ENCODE results near the gene EML6. TPM values are rescaled to one million over a fixed set of nuclear protein-coding genes. Genes with fewer than 3 reads are reported as not detected.

The EML6 gene
- total RNA-seq, 1 experiment from 2014 or later, result 15.7 TPM

DNA sequence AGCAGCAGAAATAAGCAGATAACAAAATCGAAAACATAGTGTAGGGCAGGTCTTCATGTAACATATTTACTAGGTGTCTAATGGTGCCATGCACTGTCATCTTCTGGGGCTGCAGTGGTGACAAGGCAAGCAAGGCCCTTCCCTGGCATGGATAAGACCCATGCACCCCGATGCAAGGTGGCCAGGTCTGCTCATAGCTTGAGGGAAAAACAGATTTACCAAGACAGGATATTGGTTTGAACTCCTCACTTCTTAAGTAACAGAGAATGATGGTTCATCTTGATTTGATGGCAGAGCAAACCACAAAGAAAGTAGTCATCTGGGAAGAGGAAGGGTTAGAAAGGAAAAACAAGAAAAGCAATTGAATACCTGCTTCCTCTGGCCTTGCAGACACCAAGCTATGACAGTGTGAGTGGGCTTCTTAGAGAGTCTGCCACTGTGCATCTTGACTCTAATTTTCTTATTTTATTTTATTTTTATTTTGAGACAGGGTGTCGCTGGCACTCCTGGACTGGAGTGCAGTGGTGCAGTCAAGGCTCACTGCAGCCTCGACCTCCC is 35.8 kb upstream of the EML6 start:
- H3K9me3 ChIP-seq (ENCODE audit: low read length), result no peaks in the 10 kb centered on the region
- BruUV-seq (replicated peaks), result no TSS peak
- no peak overlapping the region for H3K27ac ChIP-seq (ENCODE audit: low read length)
- no peaks in the 10 kb centered on the region for H4K20me1 ChIP-seq (ENCODE audit: low read length)
- H3K36me3 ChIP-seq (ENCODE audit: low read depth, low read length), result no peaks in the 10 kb centered on the region
- ChIA-PET CTCF (no interaction called here), POLR2A (ENCODE audit: unreplicated experiment) (interaction anchor here (0.7 kb wide), 1 partner anchor 35 kb away, joined by 3 read pairs; no protein-coding TSS in a partner anchor)
- no peaks in the 10 kb centered on the region for H3K27me3 ChIP-seq (ENCODE audit: low read length)
- no peaks in the 10 kb centered on the region for H3F3A ChIP-seq (ENCODE audit: low read length, unreplicated experiment)
- no peak for DNase-seq
- no peak overlapping the region for H3K9ac ChIP-seq (ENCODE audit: low read length)
- no peak overlapping the region for H3K4me2 ChIP-seq (ENCODE audit: low read length)
- H3K79me2 ChIP-seq (ENCODE audit: low read length), result no peaks in the 10 kb centered on the region
- TF ChIP-seq, protein P1, sequence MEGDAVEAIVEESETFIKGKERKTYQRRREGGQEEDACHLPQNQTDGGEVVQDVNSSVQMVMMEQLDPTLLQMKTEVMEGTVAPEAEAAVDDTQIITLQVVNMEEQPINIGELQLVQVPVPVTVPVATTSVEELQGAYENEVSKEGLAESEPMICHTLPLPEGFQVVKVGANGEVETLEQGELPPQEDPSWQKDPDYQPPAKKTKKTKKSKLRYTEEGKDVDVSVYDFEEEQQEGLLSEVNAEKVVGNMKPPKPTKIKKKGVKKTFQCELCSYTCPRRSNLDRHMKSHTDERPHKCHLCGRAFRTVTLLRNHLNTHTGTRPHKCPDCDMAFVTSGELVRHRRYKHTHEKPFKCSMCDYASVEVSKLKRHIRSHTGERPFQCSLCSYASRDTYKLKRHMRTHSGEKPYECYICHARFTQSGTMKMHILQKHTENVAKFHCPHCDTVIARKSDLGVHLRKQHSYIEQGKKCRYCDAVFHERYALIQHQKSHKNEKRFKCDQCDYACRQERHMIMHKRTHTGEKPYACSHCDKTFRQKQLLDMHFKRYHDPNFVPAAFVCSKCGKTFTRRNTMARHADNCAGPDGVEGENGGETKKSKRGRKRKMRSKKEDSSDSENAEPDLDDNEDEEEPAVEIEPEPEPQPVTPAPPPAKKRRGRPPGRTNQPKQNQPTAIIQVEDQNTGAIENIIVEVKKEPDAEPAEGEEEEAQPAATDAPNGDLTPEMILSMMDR (conservative IDR thresholded peaks at IDR 0.05; ENCODE audit: low read depth, low read length), result no peak
- no peak for TF ChIP-seq EZH2phosphoT487 (IDR thresholded peaks at IDR 0.05; ENCODE audit: borderline replicate concordance, low read length)
- TF ChIP-seq EZH2 (IDR thresholded peaks at IDR 0.05; ENCODE audit: low read length, unreplicated experiment), result no peak
- H3K4me3 ChIP-seq (ENCODE audit: low read length), result no peak overlapping the region
- H3K9me2 ChIP-seq (replicated peaks; ENCODE audit: low read length), result no peaks in the 10 kb centered on the region
- no peak overlapping the region for H2AFZ ChIP-seq (ENCODE audit: low read length)
- intact Hi-C loops (cut with micrococcal nuclease), result no loop called here
- ATAC-seq, result no peak
- no peaks in the 10 kb centered on the region for H3K4me1 ChIP-seq (ENCODE audit: insufficient read depth, low read length)

DNA sequence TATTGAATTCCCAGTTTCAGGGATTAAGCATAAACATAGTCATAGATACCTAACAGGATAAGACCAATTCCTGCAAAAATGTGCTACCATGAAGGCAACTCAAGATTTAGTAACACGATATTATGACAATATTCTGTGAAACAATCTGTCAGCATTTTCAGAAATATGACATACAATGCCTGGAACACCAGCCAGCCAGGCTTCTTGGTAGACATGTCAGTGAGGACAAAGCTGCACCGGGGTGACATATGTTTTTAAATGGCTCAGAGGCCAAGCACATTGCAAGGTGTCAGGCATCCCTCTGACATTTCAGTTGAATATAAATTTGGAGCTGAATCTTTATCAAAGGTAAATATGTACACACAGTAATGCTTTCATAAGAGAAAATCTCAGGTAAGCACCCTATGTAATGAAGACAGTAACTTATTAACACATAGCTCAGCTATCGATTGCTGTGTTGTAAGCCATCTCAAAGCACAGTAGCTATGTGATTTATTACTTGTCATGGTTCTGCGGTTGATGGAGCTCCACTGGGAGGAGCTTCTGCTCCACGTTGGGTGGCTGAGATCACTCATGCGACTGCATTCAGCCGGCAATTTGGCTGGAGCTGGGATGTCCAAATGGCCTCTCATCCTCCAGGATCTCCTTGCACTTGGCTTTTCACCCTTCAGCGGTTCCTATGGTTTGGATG is 31.9 kb upstream of the EML6 start:
- ATAC-seq (no peak), DNase-seq (no peak)
- no peaks in the 10 kb centered on the region for H3K36me3 ChIP-seq (ENCODE audit: low read depth, low read length)
- no TSS peak for BruUV-seq (replicated peaks)
- H3K4me2 ChIP-seq (ENCODE audit: low read length), result no peak overlapping the region
- H2AFZ ChIP-seq (ENCODE audit: low read length), result no peak overlapping the region
- no peaks in the 10 kb centered on the region for H3K27me3 ChIP-seq (ENCODE audit: low read length)
- no peak overlapping the region for H3K4me3 ChIP-seq (ENCODE audit: low read length)
- CTCF ChIA-PET, result interaction anchor here (0.6 kb wide), 1 partner anchor 486 kb away, joined by 3 read pairs; no protein-coding TSS in a partner anchor
- no peak for TF ChIP-seq EZH2phosphoT487 (IDR thresholded peaks at IDR 0.05; ENCODE audit: borderline replicate concordance, low read length)
- no peak for TF ChIP-seq EZH2 (IDR thresholded peaks at IDR 0.05; ENCODE audit: low read length, unreplicated experiment)
- TF ChIP-seq, protein P1 (conservative IDR thresholded peaks at IDR 0.05; ENCODE audit: low read depth, low read length), result no peak
- H3K79me2 ChIP-seq (ENCODE audit: low read length), result no peaks in the 10 kb centered on the region
- POLR2A ChIA-PET (ENCODE audit: unreplicated experiment), result interaction anchor here (0.6 kb wide), 1 partner anchor 19 kb away, joined by 4 read pairs; no protein-coding TSS in a partner anchor
- H3F3A ChIP-seq (ENCODE audit: low read length, unreplicated experiment), result no peaks in the 10 kb centered on the region
- intact Hi-C loops (cut with micrococcal nuclease), result no loop called here
- no peaks in the 10 kb centered on the region for H3K9me2 ChIP-seq (replicated peaks; ENCODE audit: low read length)
- H3K9ac ChIP-seq (ENCODE audit: low read length), result no peak overlapping the region
- no peaks in the 10 kb centered on the region for H3K9me3 ChIP-seq (ENCODE audit: low read length)
- H4K20me1 ChIP-seq (ENCODE audit: low read length), result no peaks in the 10 kb centered on the region
- H3K4me1 ChIP-seq (ENCODE audit: insufficient read depth, low read length), result no peaks in the 10 kb centered on the region
- no peak overlapping the region for H3K27ac ChIP-seq (ENCODE audit: low read length)

DNA sequence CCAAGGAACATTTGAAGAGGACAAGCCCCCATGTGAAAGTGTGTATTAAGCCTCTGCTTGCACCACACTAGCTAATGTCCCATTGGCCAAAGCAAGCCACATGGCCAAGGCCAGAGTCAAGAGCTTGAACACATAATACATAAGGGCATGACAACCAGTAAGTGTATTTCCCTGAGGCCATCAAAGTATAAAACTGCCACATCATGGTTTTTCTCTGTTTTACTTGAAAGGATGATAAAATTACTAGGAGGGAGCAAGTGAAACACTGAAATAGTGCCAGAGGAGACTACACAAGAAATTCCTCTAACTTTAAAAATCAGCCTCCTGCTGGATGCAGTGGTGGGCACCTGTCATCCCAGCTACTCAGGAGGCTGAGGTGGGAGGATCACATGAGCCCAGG is 30.9 kb upstream of the EML6 start:
- ChIA-PET POLR2A (ENCODE audit: unreplicated experiment) (interaction anchor here (0.6 kb wide), 1 partner anchor 20 kb away, joined by 4 read pairs; no protein-coding TSS in a partner anchor), CTCF (interaction anchor here (0.5 to 1.1 kb wide), 2 partner anchors 12 to 423 kb away, joined by 3 to 6 read pairs; no protein-coding TSS in a partner anchor)
- H3K9me3 ChIP-seq (ENCODE audit: low read length), result no peaks in the 10 kb centered on the region
- H3K27me3 ChIP-seq (ENCODE audit: low read length), result no peaks in the 10 kb centered on the region
- no peaks in the 10 kb centered on the region for H4K20me1 ChIP-seq (ENCODE audit: low read length)
- no peaks in the 10 kb centered on the region for H3K4me1 ChIP-seq (ENCODE audit: insufficient read depth, low read length)
- intact Hi-C loops (cut with micrococcal nuclease), result no loop called here
- no peak overlapping the region for H3K4me3 ChIP-seq (ENCODE audit: low read length)
- H3K9me2 ChIP-seq (replicated peaks; ENCODE audit: low read length), result no peaks in the 10 kb centered on the region
- ATAC-seq (no peak), DNase-seq (no peak)
- TF ChIP-seq, protein P1 (conservative IDR thresholded peaks at IDR 0.05; ENCODE audit: low read depth, low read length), result no peak
- TF ChIP-seq EZH2phosphoT487 (IDR thresholded peaks at IDR 0.05; ENCODE audit: borderline replicate concordance, low read length), result no peak
- TF ChIP-seq EZH2 (IDR thresholded peaks at IDR 0.05; ENCODE audit: low read length, unreplicated experiment), result no peak
- BruUV-seq (replicated peaks), result no TSS peak
- H3F3A ChIP-seq (ENCODE audit: low read length, unreplicated experiment), result no peaks in the 10 kb centered on the region
- H3K9ac ChIP-seq (ENCODE audit: low read length), result no peak overlapping the region
- H3K4me2 ChIP-seq (ENCODE audit: low read length), result no peak overlapping the region
- H3K27ac ChIP-seq (ENCODE audit: low read length), result no peak overlapping the region
- no peak overlapping the region for H2AFZ ChIP-seq (ENCODE audit: low read length)
- H3K36me3 ChIP-seq (ENCODE audit: low read depth, low read length), result no peaks in the 10 kb centered on the region
- no peaks in the 10 kb centered on the region for H3K79me2 ChIP-seq (ENCODE audit: low read length)
